ENCODE measurements around the gene RAB3D. TPM values are rescaled to one million over a fixed set of nuclear protein-coding genes. Genes with fewer than 3 reads are reported as not detected.
A peak's percentile ranks its signal among the peaks of the same experiment; 100 is the strongest.
"Not testable (repeated sequence)": the region's sequence is repeated elsewhere in the genome, so short reads cannot be mapped to it uniquely, and the experiment has no call there.

Gene RAB3D
- total RNA-seq, 1 donor from 2014 or later: 6.2 TPM

- H3K27ac Mint-ChIP-seq: peak overlapping the region; percentile 24
- CTCF ChIA-PET: interaction anchor here (0.7 to 2.8 kb wide), 15 partner anchors 8 to 100 kb away, joined by 3 to 20 read pairs (median 4); partner anchors contain the start of genes ELAVL3, ODAD3, PRKCSH and SWSAP1
- peaks cover 49% of the 10 kb centered on the region for H3K4me1 Mint-ChIP-seq
- peak overlapping the region; percentile 74 for H3K4me3 Mint-ChIP-seq
- H3K27me3 Mint-ChIP-seq: no peaks in the 10 kb centered on the region
- peak; percentile 48 for DNase-seq
- peak; percentile 69 for TF ChIP-seq CTCF (IDR thresholded peaks at IDR 0.05)
- POLR2A ChIA-PET: interaction anchor here (0.6 to 4.6 kb wide), 10 partner anchors 8 to 822 kb away, joined by 3 to 60 read pairs (median 4); partner anchors contain the start of genes ODAD3, PRKCSH, RGL3 and SWSAP1
- intact Hi-C loops (cut with micrococcal nuclease): loop anchor here (1.0 to 2.0 kb wide), 2 partner anchors 8 to 214 kb away; partner anchors contain the start of gene ZNF627
- H3K36me3 Mint-ChIP-seq (ENCODE audit: low read depth): no peaks in the 10 kb centered on the region
- ATAC-seq (ENCODE audit: low read depth): no peak
- no peaks in the 10 kb centered on the region for H3K9me3 Mint-ChIP-seq
These were observed 43.6 kb upstream of the RAB3D start for GRCh38 chr19:11382898-11383705.

- Mint-ChIP-seq H3K36me3 (ENCODE audit: low read depth) (peaks cover 8% of the 10 kb centered on the region), H3K27me3 (no peaks in the 10 kb centered on the region), H3K4me1 (peaks cover 48% of the 10 kb centered on the region), H3K9me3 (no peaks in the 10 kb centered on the region), H3K27ac (peak overlapping the region; percentile 100), H3K4me3 (peak overlapping the region; percentile 92)
- intact Hi-C loops (cut with micrococcal nuclease): loop anchor here (1.0 kb wide), 9 partner anchors 25 to 138 kb away; partner anchors contain the start of genes CCDC159, ODAD3, PRKCSH and TMEM205
- ChIA-PET CTCF (interaction anchor here (0.7 to 2.7 kb wide), 29 partner anchors 10 to 434 kb away, joined by 3 to 27 read pairs (median 4); partner anchors contain the start of genes ELAVL3, ODAD3, PRKCSH and RAB3D), POLR2A (interaction anchor here (0.5 to 4.6 kb wide), 16 partner anchors 12 to 1499 kb away, joined by 3 to 60 read pairs (median 5); partner anchors contain the start of genes CCDC159, ECSIT, ELOF1 and ODAD3)
- TF ChIP-seq CTCF (IDR thresholded peaks at IDR 0.05): no peak
- DNase-seq (peak; percentile 91), ATAC-seq (ENCODE audit: low read depth) (peak; percentile 85)
These were observed 41.4 kb upstream of the RAB3D start for GRCh38 chr19:11380653-11381537.

- peaks cover 48% of the 10 kb centered on the region for H3K4me1 Mint-ChIP-seq
- ChIA-PET POLR2A (interaction anchor here (0.7 kb wide), 1 partner anchor 73 kb away, joined by 3 read pairs; no protein-coding TSS in a partner anchor), CTCF (interaction anchor here (1.0 to 2.7 kb wide), 6 partner anchors 27 to 181 kb away, joined by 3 to 27 read pairs (median 8); partner anchors contain the start of gene ELAVL3)
- no peak for ATAC-seq (ENCODE audit: low read depth)
- H3K36me3 Mint-ChIP-seq (ENCODE audit: low read depth): peaks cover 8% of the 10 kb centered on the region
- peak overlapping the region; percentile 41 for H3K4me3 Mint-ChIP-seq
- DNase-seq: no peak
- peak overlapping the region; percentile 100 for H3K27ac Mint-ChIP-seq
- intact Hi-C loops (cut with micrococcal nuclease): loop anchor here (1.0 kb wide), 1 partner anchor 87 kb away; no protein-coding TSS in a partner anchor
- no peak for TF ChIP-seq CTCF (IDR thresholded peaks at IDR 0.05)
- no peaks in the 10 kb centered on the region for H3K27me3 Mint-ChIP-seq
- no peaks in the 10 kb centered on the region for H3K9me3 Mint-ChIP-seq
These were observed 40.4 kb upstream of the RAB3D start for GRCh38 chr19:11379857-11380350.

GRCh38 chr19:11379269-11379845 is 39.9 kb upstream of the RAB3D start:
- ATAC-seq (ENCODE audit: low read depth); H3K27ac Mint-ChIP-seq; intact Hi-C loops (cut with micrococcal nuclease); POLR2A ChIA-PET; H3K9me3 Mint-ChIP-seq; H3K36me3 Mint-ChIP-seq (ENCODE audit: low read depth); DNase-seq; H3K27me3 Mint-ChIP-seq; H3K4me3 Mint-ChIP-seq: not testable (repeated sequence)
- CTCF ChIA-PET: interaction anchor here (1.0 to 2.7 kb wide), 4 partner anchors 27 to 103 kb away, joined by 3 to 27 read pairs (median 10); partner anchors contain the start of gene ELAVL3
- peaks cover 44% of the 10 kb centered on the region for H3K4me1 Mint-ChIP-seq
